Measurements from ENCODE around the gene ZDHHC4. TPM values are rescaled to one million over a fixed set of nuclear protein-coding genes. Genes with fewer than 3 reads are reported as not detected.

The ZDHHC4 gene
- total and polyA plus RNA-seq, 2 donors (not counting 3 experiments of a cell fraction or from before 2014, with no cell fraction given), result 29.9 to 122 TPM

- H2AFZ ChIP-seq (ENCODE audit: low read depth, low read length), result no peak overlapping the region
- dilution Hi-C loops (cut with MboI; ENCODE audit: extremely low pct_ligation_motif_present, low sequenced_read_pairs) (no loop called here), intact Hi-C loops (cut with micrococcal nuclease) (no loop called here)
- H3K9ac ChIP-seq (replicated peaks; ENCODE audit: extremely low read depth, insufficient read depth, low read length), result no peak overlapping the region
- no peak overlapping the region for H3K4me3 ChIP-seq (replicated peaks in 1 of 3; ENCODE audit: insufficient read depth in 1 of 3, low read depth in 1 of 3, low read length in 3 of 3)
- no peak for FAIRE-seq
- H3K9me1 ChIP-seq (replicated peaks; ENCODE audit: control insufficient read depth, extremely low read depth, insufficient read depth, low read length), result no peaks in the 10 kb centered on the region
- no peak for DNase-seq (ENCODE audit: low read depth, low spot score)
- no peaks in the 10 kb centered on the region for H4K20me1 ChIP-seq (replicated peaks; ENCODE audit: control insufficient read depth, extremely low read depth, insufficient read depth, low read length)
- no peaks in the 10 kb centered on the region for H3K4me1 ChIP-seq (ENCODE audit: control insufficient read depth, extremely low read depth, insufficient read depth, low read length)
- CTCF ChIA-PET, result no interaction called here
- H3K27ac ChIP-seq (ENCODE audit: insufficient read depth, low read depth, low read length), result no peak overlapping the region
- BruUV-seq (replicated peaks), result no TSS peak
- no peaks in the 10 kb centered on the region for H3K9me3 ChIP-seq (replicated peaks; ENCODE audit: control insufficient read depth, insufficient read depth, low read length)
- no peak for TF ChIP-seq JUN (IDR thresholded peaks at IDR 0.05; ENCODE audit: borderline replicate concordance, insufficient read depth, insufficient read length, low read depth)
- TF ChIP-seq CTCF (IDR thresholded peaks at IDR 0.05; ENCODE audit: extremely low read depth in 1 of 2, insufficient read depth in 1 of 2, low read depth in 1 of 2, low read length in 2 of 2), result no peak
- no peak for TF ChIP-seq MAX (IDR thresholded peaks at IDR 0.05; ENCODE audit: insufficient read depth, insufficient read length)
- TF ChIP-seq FOS (IDR thresholded peaks at IDR 0.05; ENCODE audit: borderline replicate concordance, insufficient read depth, low read length), result no peak
- TF ChIP-seq GATA2 (IDR thresholded peaks at IDR 0.05; ENCODE audit: insufficient read depth, insufficient read length, low read depth, low read length), result no peak
- TF ChIP-seq EZH2 (IDR thresholded peaks at IDR 0.05; ENCODE audit: borderline replicate concordance, low read depth, low read length, severe bottlenecking), result no peak
- no peak for TF ChIP-seq POLR2A (IDR thresholded peaks at IDR 0.05; ENCODE audit: low read depth, low read length)
- TF ChIP-seq MYC (IDR thresholded peaks at IDR 0.05; ENCODE audit: low read depth, low read length), result no peak
- TF ChIP-seq POLR2AphosphoS5 (IDR thresholded peaks at IDR 0.05; ENCODE audit: insufficient read depth, low read depth, low read length), result no peak
- no peaks in the 10 kb centered on the region for H3K27me3 ChIP-seq (ENCODE audit: control insufficient read depth in 2 of 2, insufficient read depth in 2 of 2, low read length in 2 of 2)
- H3K4me2 ChIP-seq (ENCODE audit: insufficient read depth, low read length), result no peak overlapping the region
- peaks cover 7 to 11% of the 10 kb centered on the region in 2 experiments for H3K36me3 ChIP-seq (ENCODE audit: control insufficient read depth in 2 of 2, extremely low read depth in 1 of 2, insufficient read depth in 2 of 2, low read length in 2 of 2)
- POLR2A ChIA-PET, result no interaction called here
- H3K79me2 ChIP-seq (ENCODE audit: control insufficient read depth, insufficient read depth, low read length), result no peaks in the 10 kb centered on the region
These were observed 29.8 kb downstream of the ZDHHC4 start for GRCh38 chr7:6606866-6607583.

Measured in endothelial cell of umbilical vein (primary cell).